Keratinocyte (primary cell): Measurements from ENCODE around the gene ZNF541.

ENCODE experiments used
- CTCF ChIP-seq, 3 experiments: IDR thresholded peaks in 1 of 3; conservative IDR thresholded peaks in 1 of 3; optimal IDR thresholded peaks in 1 of 3; 2 replicates in 2 of 3; 3 replicates in 1 of 3; pipeline versions ENCODE3 to v1.5.1; 2011; ENCODE audit warnings: low read length in 3 of 3, mild to moderate bottlenecking in 3 of 3, moderate library complexity in 2 of 3, control low read depth in 1 of 3, inconsistent platforms in 1 of 3; ENCODE audit not compliant: insufficient read depth in 2 of 3; ENCODE audit errors: extremely low read depth in 1 of 3
- EZH2 ChIP-seq: IDR thresholded peaks from one replicate; pipeline ENCODE4 v1.6.1; 2012; ENCODE audit warnings: inconsistent platforms, mild to moderate bottlenecking, low read length, moderate library complexity

GRCh38 chr19:47595944-47596343 is 23.0 kb upstream of the ZNF541 start:
- no peak for TF ChIP-seq EZH2
- TF ChIP-seq CTCF (optimal IDR thresholded peaks at IDR 0.05 in 1 of 3, IDR thresholded peaks at IDR 0.05 in 1 of 3, conservative IDR thresholded peaks at IDR 0.05 in 1 of 3; ENCODE audit: extremely low read depth in 1 of 3, insufficient read depth in 2 of 3, low read length in 3 of 3) = no peak
